ENCODE measurements around the gene TPO. TPM values are rescaled to one million over a fixed set of nuclear protein-coding genes. Genes with fewer than 3 reads are reported as not detected.
"Not testable (repeated sequence)": the region's sequence is repeated elsewhere in the genome, so short reads cannot be mapped to it uniquely, and the experiment has no call there.

Gene TPO
- total RNA-seq, 1 donor from 2014 or later, result not detected

GRCh38 chr2:1504311-1504750 is 91.1 kb downstream of the TPO start:
- DNase-seq, result no peak

- no peak for DNase-seq
These were observed 91.8 kb downstream of the TPO start for GRCh38 chr2:1505031-1505441.

GRCh38 chr2:1509271-1510065 is 96.2 kb downstream of the TPO start:
- no peak for DNase-seq

GRCh38 chr2:1510176-1510575 is 96.9 kb downstream of the TPO start:
- no peak for DNase-seq

- no peak for DNase-seq
These were observed 98.2 kb downstream of the TPO start for GRCh38 chr2:1511455-1511854.

GRCh38 chr2:1512321-1513289 is 99.3 kb downstream of the TPO start:
- DNase-seq, result no peak

GRCh38 chr2:1514391-1515072 is 101.3 kb downstream of the TPO start:
- no peak for DNase-seq

- DNase-seq, result no peak
These were observed 101.8 kb downstream of the TPO start for GRCh38 chr2:1515073-1515430.

- no peak for DNase-seq
These were observed 102.9 kb downstream of the TPO start for GRCh38 chr2:1515986-1516797.

GRCh38 chr2:1516798-1517060 is 103.5 kb downstream of the TPO start:
- DNase-seq, result no peak

GRCh38 chr2:1517291-1517690 is 104.0 kb downstream of the TPO start:
- not testable (repeated sequence) for DNase-seq

- no peak for DNase-seq
These were observed 104.5 kb downstream of the TPO start for GRCh38 chr2:1517786-1518185.

GRCh38 chr2:1518331-1518803 is 105.1 kb downstream of the TPO start:
- DNase-seq, result no peak

GRCh38 chr2:1518867-1519530 is 105.7 kb downstream of the TPO start:
- DNase-seq, result no peak

- DNase-seq, result no peak
These were observed 108.1 kb downstream of the TPO start for GRCh38 chr2:1521191-1521877.

- no peak for DNase-seq
These were observed 108.9 kb downstream of the TPO start for GRCh38 chr2:1521878-1522830.

- DNase-seq, result no peak
These were observed 114.1 kb downstream of the TPO start for GRCh38 chr2:1527153-1527992.

GRCh38 chr2:1528273-1529064 is 115.2 kb downstream of the TPO start:
- DNase-seq, result no peak

Data from dermis blood vessel endothelial cell (primary cell).